Fibroblast of pulmonary artery (primary cell): Measurements from ENCODE around the gene MICU1.
A peak's percentile ranks its signal among the peaks of the same experiment; 100 is the strongest.
"Not testable (repeated sequence)": the region's sequence is repeated elsewhere in the genome, so short reads cannot be mapped to it uniquely, and the experiment has no call there.

Source experiments
- DNase-seq: peaks from one replicate; pipeline ENCODE4 v3.0.0-alpha.2; 2010; ENCODE audit warnings: low read depth
- H3K4me3 ChIP-seq: replicated peaks from 2 replicates; pipeline ENCODE4 v1.5.1; 2011; ENCODE audit warnings: low read depth, mild to moderate bottlenecking, control low read depth, low read length, moderate library complexity
- CTCF ChIP-seq: IDR thresholded peaks from 2 replicates; pipeline ENCODE4 v1.5.1; 2011; ENCODE audit warnings: mild to moderate bottlenecking, control low read depth, low read length, inconsistent platforms; ENCODE audit errors: missing control alignments

The MICU1 gene

GRCh38 chr10:72461085-72461484, 164.8 kb downstream of the MICU1 start:
- no peak for TF ChIP-seq CTCF
- no peak overlapping the region for H3K4me3 ChIP-seq
- DNase-seq, result no peak

GRCh38 chr10:72460284-72460876, 165.5 kb downstream of the MICU1 start:
- H3K4me3 ChIP-seq, result no peak overlapping the region
- TF ChIP-seq CTCF, result no peak
- DNase-seq, result no peak

- DNase-seq, result no peak
- TF ChIP-seq CTCF, result no peak
- no peak overlapping the region for H3K4me3 ChIP-seq
These were observed 166.6 kb downstream of the MICU1 start for GRCh38 chr10:72459301-72459700.

- DNase-seq, result peak; percentile 68
- no peak for TF ChIP-seq CTCF
- no peak overlapping the region for H3K4me3 ChIP-seq
These were observed 169.8 kb downstream of the MICU1 start for GRCh38 chr10:72455889-72456595.

GRCh38 chr10:72449941-72450441, 175.9 kb downstream of the MICU1 start:
- H3K4me3 ChIP-seq, result no peak overlapping the region
- no peak for TF ChIP-seq CTCF
- DNase-seq, result no peak

DNA sequence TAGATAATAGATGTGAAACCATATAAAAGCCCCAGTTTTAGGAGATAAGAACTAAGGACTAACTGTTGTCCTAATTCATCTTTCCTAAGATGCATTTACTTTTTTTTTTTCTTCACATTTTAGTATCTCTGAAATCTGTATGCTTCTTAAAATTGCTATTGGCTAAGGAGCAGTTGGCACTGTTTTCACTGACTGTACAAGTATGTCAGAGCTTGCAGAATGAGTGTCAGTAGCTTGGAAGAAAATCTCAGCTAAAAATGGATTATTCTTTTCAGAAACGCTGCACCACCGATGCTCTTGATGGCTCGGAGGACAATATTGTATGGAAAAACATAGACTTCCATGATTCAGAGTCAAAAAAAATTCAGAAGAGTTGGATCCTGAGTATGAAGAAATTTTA, 180.0 kb downstream of the MICU1 start:
- no peak for DNase-seq
- no peak overlapping the region for H3K4me3 ChIP-seq
- TF ChIP-seq CTCF, result no peak

DNA sequence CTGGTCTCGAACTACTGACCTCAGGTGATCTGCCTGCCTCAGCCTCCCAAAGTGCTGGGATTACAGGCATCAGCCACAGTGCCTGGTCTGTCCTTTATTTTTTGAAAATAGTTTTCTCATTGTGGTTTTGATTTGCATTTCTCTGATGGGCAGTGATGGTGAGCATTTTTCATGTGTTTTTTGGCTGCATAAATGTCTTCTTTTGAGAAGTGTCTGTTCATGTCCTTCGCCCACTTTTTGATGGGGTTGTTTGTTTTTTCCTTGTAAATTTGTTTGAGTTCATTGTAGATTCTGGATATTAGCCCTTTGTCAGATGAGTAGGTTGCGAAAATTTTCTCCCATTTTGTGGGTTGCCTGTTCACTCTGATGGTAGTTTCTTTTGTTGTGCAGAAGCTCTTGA, 182.9 kb downstream of the MICU1 start:
- DNase-seq, H3K4me3 ChIP-seq: not testable (repeated sequence)
